ENCODE results near the gene DIP2C.

DNA sequence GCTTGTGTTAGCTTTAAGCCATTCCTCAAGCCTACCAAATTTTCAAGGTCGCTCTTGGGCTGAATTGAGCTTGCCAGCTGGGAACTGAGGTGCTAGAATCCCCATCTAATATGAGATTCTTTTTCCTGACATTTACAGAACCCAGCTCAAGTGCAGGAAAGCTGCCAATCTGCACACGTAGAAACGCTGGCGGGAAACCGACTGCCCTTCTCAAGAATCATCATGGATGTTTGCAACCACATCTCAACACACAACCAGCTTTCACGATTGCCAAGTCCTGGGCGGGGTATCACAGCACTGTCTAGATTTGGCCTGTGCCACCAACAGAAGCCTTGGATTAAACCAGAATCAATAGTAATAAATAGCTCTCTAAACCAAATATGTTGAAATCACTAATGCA lies 203.7 kb downstream of the DIP2C start:
- no peak for TF ChIP-seq POLR2A (IDR thresholded peaks at IDR 0.05)
- TF ChIP-seq CTCF (IDR thresholded peaks at IDR 0.05): no peak
